ENCODE measurements around the gene CCDC28B.

CCDC28B gene

DNA sequence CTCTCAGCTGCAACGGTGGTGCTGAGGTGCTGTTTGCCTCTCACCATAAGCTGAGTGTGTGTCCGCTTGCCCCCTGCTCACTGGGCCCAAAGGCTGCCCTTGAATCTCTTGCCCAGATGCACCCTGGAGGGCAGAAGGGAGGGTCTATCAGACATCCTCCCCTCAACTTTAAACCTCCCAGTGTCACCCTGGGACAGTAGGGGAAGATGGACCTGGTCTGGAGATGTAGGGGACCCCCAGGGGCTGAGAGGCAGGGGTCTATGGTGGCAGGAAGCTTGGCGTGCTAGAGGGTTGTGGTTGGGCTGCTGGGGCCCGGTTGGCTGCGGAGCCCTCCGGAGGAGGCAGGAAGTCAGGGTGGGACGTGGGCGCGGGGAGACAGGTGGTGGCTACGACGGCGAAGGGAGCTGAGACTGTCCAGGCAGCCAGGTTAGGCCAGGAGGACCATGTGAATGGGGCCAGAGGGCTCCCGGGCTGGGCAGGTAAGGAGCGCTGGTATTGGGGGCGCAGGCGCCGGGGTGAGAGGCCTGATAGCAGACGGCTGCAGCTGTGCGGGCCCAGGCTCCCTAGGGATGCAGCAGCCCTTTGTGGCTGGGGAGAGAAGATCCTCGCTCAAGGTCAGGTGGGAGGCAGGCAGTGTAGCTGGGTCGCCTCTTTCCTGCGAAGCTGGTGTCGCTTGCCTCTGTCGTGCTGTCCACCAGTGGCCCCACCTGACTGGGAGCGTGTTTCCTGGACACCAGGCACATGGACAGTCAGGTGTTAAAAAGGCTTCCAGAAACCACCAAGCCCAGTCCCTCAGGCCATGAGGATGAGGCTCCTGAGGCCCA is 50.7 kb downstream of the CCDC28B start, which contains the start of gene LCK:
Gene LCK (plus strand): TSS at position 373 of the 824 bp plus-strand sequence. CDS start 23,065 bp downstream, outside the sequence.
- TF ChIP-seq, protein P1, sequence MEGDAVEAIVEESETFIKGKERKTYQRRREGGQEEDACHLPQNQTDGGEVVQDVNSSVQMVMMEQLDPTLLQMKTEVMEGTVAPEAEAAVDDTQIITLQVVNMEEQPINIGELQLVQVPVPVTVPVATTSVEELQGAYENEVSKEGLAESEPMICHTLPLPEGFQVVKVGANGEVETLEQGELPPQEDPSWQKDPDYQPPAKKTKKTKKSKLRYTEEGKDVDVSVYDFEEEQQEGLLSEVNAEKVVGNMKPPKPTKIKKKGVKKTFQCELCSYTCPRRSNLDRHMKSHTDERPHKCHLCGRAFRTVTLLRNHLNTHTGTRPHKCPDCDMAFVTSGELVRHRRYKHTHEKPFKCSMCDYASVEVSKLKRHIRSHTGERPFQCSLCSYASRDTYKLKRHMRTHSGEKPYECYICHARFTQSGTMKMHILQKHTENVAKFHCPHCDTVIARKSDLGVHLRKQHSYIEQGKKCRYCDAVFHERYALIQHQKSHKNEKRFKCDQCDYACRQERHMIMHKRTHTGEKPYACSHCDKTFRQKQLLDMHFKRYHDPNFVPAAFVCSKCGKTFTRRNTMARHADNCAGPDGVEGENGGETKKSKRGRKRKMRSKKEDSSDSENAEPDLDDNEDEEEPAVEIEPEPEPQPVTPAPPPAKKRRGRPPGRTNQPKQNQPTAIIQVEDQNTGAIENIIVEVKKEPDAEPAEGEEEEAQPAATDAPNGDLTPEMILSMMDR (IDR thresholded peaks at IDR 0.05; ENCODE audit: borderline replicate concordance, control extremely low read depth, extremely low read depth, insufficient read depth, missing control alignments) = no peak
- DNase-seq (ENCODE audit: low spot score) = peak; percentile 71
- in situ Hi-C loops (cut with MboI; ENCODE audit: low sequenced_read_pairs, unreplicated experiment) = no loop called here
